Calu3 (cell line): Measurements from ENCODE around the gene ZFYVE26. TPM values are rescaled to one million over a fixed set of nuclear protein-coding genes. Genes with fewer than 3 reads are reported as not detected.
A peak's percentile ranks its signal among the peaks of the same experiment; 100 is the strongest.
"Not testable (repeated sequence)": the region's sequence is repeated elsewhere in the genome, so short reads cannot be mapped to it uniquely, and the experiment has no call there.

Experiments used
- BruUV-seq: library from RNA; stranded (reverse); fragments of 400-500 nt; replicated peaks from 2 replicates; lab custom pipeline; 2021; lab: Mats Ljungman, UMichigan
- CTCF ChIA-PET: fragments of 300-600 bp; sonication (Branson Sonifier 250); formaldehyde crosslinking; loops from one replicate; lab custom pipeline; 2022; ENCODE audit warnings: antibody characterized with exemption; lab: Charles Lee
- DNase-seq: peaks from one replicate; pipeline ENCODE4 v3.0.0; 2022
- H3K27ac Mint-ChIP-seq: one replicate; pipeline ENCODE4 v1.8.0; 2022; ENCODE audit warnings: mixed read lengths; ENCODE audit not compliant: unreplicated experiment
- H3K27me3 Mint-ChIP-seq: one replicate; pipeline ENCODE4 v1.8.0; 2022; ENCODE audit warnings: mixed read lengths; ENCODE audit not compliant: unreplicated experiment
- H3K36me3 Mint-ChIP-seq: one replicate; pipeline ENCODE4 v1.8.0; 2022; ENCODE audit warnings: mild to moderate bottlenecking, moderate library complexity, mixed read lengths; ENCODE audit not compliant: insufficient read depth, unreplicated experiment
- H3K4me1 Mint-ChIP-seq: one replicate; pipeline ENCODE4 v1.8.0; 2022; ENCODE audit warnings: mild to moderate bottlenecking, low read depth, mixed read lengths; ENCODE audit not compliant: unreplicated experiment
- H3K4me3 Mint-ChIP-seq: one replicate; pipeline ENCODE4 v1.8.0; 2022; ENCODE audit warnings: mild to moderate bottlenecking, low read depth, moderate library complexity, mixed read lengths; ENCODE audit not compliant: unreplicated experiment
- H3K9me3 Mint-ChIP-seq: one replicate; pipeline ENCODE4 v1.8.0; 2022; ENCODE audit warnings: low read depth, mixed read lengths; ENCODE audit not compliant: unreplicated experiment
- CTCF ChIP-seq: fragments of 200-600 bp; IDR thresholded peaks from one replicate; pipeline ENCODE4 v1.8.0; 2022; ENCODE audit warnings: antibody characterized with exemption; ENCODE audit not compliant: unreplicated experiment
- intact Hi-C: fragments of 100-400 bp; cut with micrococcal nuclease; formaldehyde crosslinking; loops from one replicate; pipeline ENCODE4 v1.10.0; 2022; ENCODE audit not compliant: unreplicated experiment
- total RNA-seq: library from RNA; stranded (reverse); gene quantifications from 2 replicates; pipeline ENCODE4 v1.2.3, GENCODE V29; 2022

ZFYVE26 gene
- total RNA-seq, 1 experiment from 2014 or later, result 19.9 TPM

- no peaks in the 10 kb centered on the region for H3K36me3 Mint-ChIP-seq
- DNase-seq, result peak; percentile 44
- no peaks in the 10 kb centered on the region for H3K9me3 Mint-ChIP-seq
- peak overlapping the region; percentile 78 for H3K27ac Mint-ChIP-seq
- CTCF ChIA-PET, result interaction anchor here (0.6 to 2.3 kb wide), 15 partner anchors 10 to 278 kb away, joined by 3 to 31 read pairs (median 15); partner anchors contain the start of genes ARG2, PIGH, PLEKHH1 and RDH11
- no peaks in the 10 kb centered on the region for H3K27me3 Mint-ChIP-seq
- H3K4me3 Mint-ChIP-seq, result no peak overlapping the region
- no peak for TF ChIP-seq CTCF
- no TSS peak for BruUV-seq
- intact Hi-C loops, result loop anchor here (2.0 to 10.0 kb wide), 2 partner anchors 86 to 270 kb away; partner anchors contain the start of gene ARG2
- H3K4me1 Mint-ChIP-seq, result peaks cover 16% of the 10 kb centered on the region
Measured at GRCh38 chr14:67705211-67705610, 111.2 kb downstream of the ZFYVE26 start.

GRCh38 chr14:67704484-67705089 is 111.8 kb downstream of the ZFYVE26 start:
- BruUV-seq, result no TSS peak
- no peaks in the 10 kb centered on the region for H3K27me3 Mint-ChIP-seq
- CTCF ChIA-PET, result interaction anchor here (0.6 to 2.3 kb wide), 24 partner anchors 10 to 542 kb away, joined by 3 to 31 read pairs (median 5); partner anchors contain the start of genes ARG2, PIGH, PLEKHH1 and RDH11
- TF ChIP-seq CTCF, result peak; percentile 50
- DNase-seq, result peak; percentile 62
- H3K4me1 Mint-ChIP-seq, result peaks cover 16% of the 10 kb centered on the region
- H3K27ac Mint-ChIP-seq, result peak overlapping the region; percentile 78
- intact Hi-C loops, result loop anchor here (1.0 to 10.0 kb wide), 5 partner anchors 37 to 270 kb away; partner anchors contain the start of gene ARG2
- no peaks in the 10 kb centered on the region for H3K9me3 Mint-ChIP-seq
- H3K4me3 Mint-ChIP-seq, result peak overlapping the region; percentile 49
- H3K36me3 Mint-ChIP-seq, result no peaks in the 10 kb centered on the region

DNA sequence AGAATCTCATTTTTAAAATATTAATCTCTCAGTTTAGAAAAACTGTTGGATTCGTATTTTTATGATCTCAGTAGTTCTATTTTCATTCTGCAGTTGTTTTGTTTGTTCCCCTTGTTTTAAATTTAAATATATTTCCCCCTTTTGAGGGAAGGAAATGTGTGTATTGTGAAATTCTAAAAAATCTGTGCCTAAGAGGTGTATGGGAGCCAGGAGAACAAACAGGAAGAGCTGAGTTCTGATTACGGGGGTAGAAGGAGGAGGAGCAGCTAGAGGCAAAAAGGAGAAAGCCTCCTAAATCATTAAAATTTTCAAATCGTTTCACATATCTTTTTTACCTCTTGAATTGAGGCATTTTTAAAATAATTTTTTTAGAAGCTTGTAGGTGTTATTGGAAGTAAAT is 112.4 kb downstream of the ZFYVE26 start:
- Mint-ChIP-seq H3K9me3 (no peaks in the 10 kb centered on the region), H3K27me3 (no peaks in the 10 kb centered on the region), H3K4me1 (peaks cover 16% of the 10 kb centered on the region), H3K4me3 (no peak overlapping the region), H3K27ac (no peak overlapping the region), H3K36me3 (no peaks in the 10 kb centered on the region)
- TF ChIP-seq CTCF, result no peak
- BruUV-seq, result no TSS peak
- CTCF ChIA-PET, result interaction anchor here (1.0 to 2.3 kb wide), 22 partner anchors 9 to 542 kb away, joined by 3 to 31 read pairs (median 6); partner anchors contain the start of genes ARG2, PIGH, PLEKHH1 and RDH11
- no peak for DNase-seq
- intact Hi-C loops, result loop anchor here (1.0 to 10.0 kb wide), 5 partner anchors 37 to 269 kb away; partner anchors contain the start of gene ARG2

DNA sequence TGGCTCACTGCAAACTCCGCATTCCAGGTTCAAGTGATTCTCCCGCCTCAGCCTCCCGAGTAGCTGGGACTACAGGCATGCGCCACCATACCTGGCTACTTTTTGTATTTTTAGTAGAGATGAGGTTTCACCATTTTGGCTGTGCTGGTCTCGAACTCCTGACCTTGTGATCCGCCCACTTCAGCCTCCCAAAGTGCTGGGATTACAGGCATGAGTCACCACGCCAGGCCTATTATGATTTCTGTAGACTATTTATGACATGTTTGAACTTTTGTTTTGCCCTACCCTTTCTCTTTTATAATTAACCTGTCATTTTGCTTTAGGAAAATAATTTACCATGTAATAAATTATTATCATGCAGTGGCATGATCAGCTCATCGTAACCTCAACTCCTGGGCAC is 114.9 kb downstream of the ZFYVE26 start, which contains the start of gene RDH12:
TSS of gene RDH12 (plus strand) at position 395 of the 400 bp plus-strand sequence. CDS start 20,757 bp downstream, outside the sequence.
- peaks cover 16% of the 10 kb centered on the region for H3K4me1 Mint-ChIP-seq

More for the DNA sequence above, 114.9 kb downstream of the ZFYVE26 start, which contains the start of gene RDH12:
- not testable (repeated sequence) for H3K9me3 Mint-ChIP-seq, H3K27me3 Mint-ChIP-seq, DNase-seq, H3K4me3 Mint-ChIP-seq, H3K27ac Mint-ChIP-seq, H3K36me3 Mint-ChIP-seq, BruUV-seq
- intact Hi-C loops, result loop anchor here (5.0 to 10.0 kb wide), 3 partner anchors 34 to 267 kb away; no protein-coding TSS in a partner anchor
- CTCF ChIA-PET, result interaction anchor here (0.7 kb wide), 1 partner anchor 274 kb away, joined by 4 read pairs; no protein-coding TSS in a partner anchor
